RWPE2 (cell line): ENCODE measurements around the gene CNOT6L.

Experiments
- ATAC-seq: fragments of 200-7000 bp; cut with Tn5 transposase; 3 replicates; pipeline ENCODE4 v1.9.1; 2021; ENCODE audit warnings: low read depth
- DNase-seq: peaks from one replicate; pipeline ENCODE4 v3.0.0-alpha.2; 2020; ENCODE audit warnings: low spot score
- H3K27ac ChIP-seq: fragments of 450-650 bp; 2 replicates; pipeline ENCODE4 v1.5.1; 2017; ENCODE audit warnings: mild to moderate bottlenecking; ENCODE audit not compliant: poor library complexity, severe bottlenecking
- H3K27me3 ChIP-seq: fragments of 250-450 bp; sonication (Bioruptor Pico); 2 replicates; pipeline ENCODE4 v1.5.1; 2021; ENCODE audit warnings: mild to moderate bottlenecking, moderate library complexity; ENCODE audit not compliant: insufficient read depth, poor library complexity, severe bottlenecking
- H3K36me3 ChIP-seq: fragments of 250-450 bp; sonication (Bioruptor Pico); 2 replicates; pipeline ENCODE4 v1.5.1; 2020; ENCODE audit warnings: low read depth, mild to moderate bottlenecking, moderate library complexity
- H3K4me1 ChIP-seq: fragments of 250-450 bp; sonication (Bioruptor Pico); 2 replicates; pipeline ENCODE4 v1.5.1; 2021; ENCODE audit warnings: mild to moderate bottlenecking, moderate library complexity; ENCODE audit not compliant: insufficient read depth, poor library complexity, severe bottlenecking
- H3K4me3 ChIP-seq: fragments of 250-450 bp; sonication (Bioruptor Pico); 2 replicates; pipeline ENCODE4 v1.5.1; 2021; ENCODE audit warnings: mild to moderate bottlenecking, moderate library complexity; ENCODE audit not compliant: severe bottlenecking
- H3K9me3 ChIP-seq: fragments of 250-450 bp; sonication (Bioruptor Pico); 2 replicates; pipeline ENCODE4 v1.5.1; 2021; ENCODE audit warnings: mild to moderate bottlenecking, moderate library complexity; ENCODE audit not compliant: severe bottlenecking
- TF ChIP-seq, protein P1 (sequence below): fragments of 450-650 bp; IDR thresholded peaks from one replicate; pipeline ENCODE4 v1.5.1; 2017; ENCODE audit warnings: mild to moderate bottlenecking, moderate library complexity; ENCODE audit not compliant: poor library complexity, severe bottlenecking

CNOT6L gene

DNA sequence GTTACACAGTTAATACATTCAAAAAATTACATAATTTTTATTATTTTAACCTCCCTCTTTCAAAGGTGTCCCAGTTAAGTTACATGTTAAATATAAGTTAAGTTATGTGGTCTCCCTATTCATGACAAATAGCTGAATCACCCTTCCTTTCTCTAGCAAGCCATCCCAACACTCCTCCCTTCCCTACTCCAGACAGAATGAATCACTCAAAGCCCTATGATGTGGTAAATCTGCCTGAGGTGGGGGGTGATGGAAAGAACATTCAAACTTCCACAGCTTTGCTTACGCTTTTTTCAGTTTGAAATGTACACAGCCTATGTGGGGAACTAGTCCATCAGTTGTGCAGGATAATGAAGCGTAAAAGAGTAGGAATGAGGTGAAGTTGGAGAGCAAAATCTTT, 123.4 kb downstream of the CNOT6L start:
- ATAC-seq, result peak; percentile 94
- peaks cover 26% of the 10 kb centered on the region for H3K4me1 ChIP-seq
- H3K27me3 ChIP-seq, result no peaks in the 10 kb centered on the region
- no peak overlapping the region for H3K4me3 ChIP-seq
- peak overlapping the region; percentile 4 for H3K27ac ChIP-seq
- no peaks in the 10 kb centered on the region for H3K36me3 ChIP-seq
- DNase-seq, result no peak
- H3K9me3 ChIP-seq, result no peaks in the 10 kb centered on the region
- TF ChIP-seq, protein P1, sequence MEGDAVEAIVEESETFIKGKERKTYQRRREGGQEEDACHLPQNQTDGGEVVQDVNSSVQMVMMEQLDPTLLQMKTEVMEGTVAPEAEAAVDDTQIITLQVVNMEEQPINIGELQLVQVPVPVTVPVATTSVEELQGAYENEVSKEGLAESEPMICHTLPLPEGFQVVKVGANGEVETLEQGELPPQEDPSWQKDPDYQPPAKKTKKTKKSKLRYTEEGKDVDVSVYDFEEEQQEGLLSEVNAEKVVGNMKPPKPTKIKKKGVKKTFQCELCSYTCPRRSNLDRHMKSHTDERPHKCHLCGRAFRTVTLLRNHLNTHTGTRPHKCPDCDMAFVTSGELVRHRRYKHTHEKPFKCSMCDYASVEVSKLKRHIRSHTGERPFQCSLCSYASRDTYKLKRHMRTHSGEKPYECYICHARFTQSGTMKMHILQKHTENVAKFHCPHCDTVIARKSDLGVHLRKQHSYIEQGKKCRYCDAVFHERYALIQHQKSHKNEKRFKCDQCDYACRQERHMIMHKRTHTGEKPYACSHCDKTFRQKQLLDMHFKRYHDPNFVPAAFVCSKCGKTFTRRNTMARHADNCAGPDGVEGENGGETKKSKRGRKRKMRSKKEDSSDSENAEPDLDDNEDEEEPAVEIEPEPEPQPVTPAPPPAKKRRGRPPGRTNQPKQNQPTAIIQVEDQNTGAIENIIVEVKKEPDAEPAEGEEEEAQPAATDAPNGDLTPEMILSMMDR, result no peak

DNA sequence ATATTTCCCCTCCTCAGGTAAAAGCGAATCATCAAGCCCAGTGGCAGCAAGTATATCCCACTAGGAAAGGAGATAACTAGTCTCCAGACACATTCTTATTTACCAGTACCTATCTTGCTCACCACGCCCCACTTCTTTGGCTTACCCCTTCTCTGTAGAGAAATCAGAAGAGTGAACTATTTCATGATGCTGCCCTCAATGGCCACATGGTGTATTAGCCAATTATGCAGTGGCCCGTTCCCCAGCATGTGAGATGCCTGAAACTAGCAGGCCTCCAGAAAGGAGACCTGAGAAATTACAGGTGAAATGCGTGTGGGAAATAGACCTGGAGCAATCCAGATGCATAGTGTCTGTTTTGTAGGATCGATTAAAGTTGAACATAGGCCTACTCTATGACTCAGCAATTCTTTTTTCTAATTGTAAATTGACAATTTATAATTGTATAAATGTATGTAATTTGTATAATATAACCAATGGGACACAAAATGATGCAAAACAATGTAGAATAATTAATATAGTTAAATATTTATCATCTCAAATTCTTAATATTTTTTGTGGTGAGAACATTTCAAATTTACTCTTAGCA, 126.2 kb downstream of the CNOT6L start:
- peaks cover 13% of the 10 kb centered on the region for H3K4me1 ChIP-seq
- TF ChIP-seq, protein P1, result no peak
- no peaks in the 10 kb centered on the region for H3K36me3 ChIP-seq
- DNase-seq (no peak), ATAC-seq (no peak)
- H3K4me3 ChIP-seq, result no peak overlapping the region
- H3K27me3 ChIP-seq, result no peaks in the 10 kb centered on the region
- no peak overlapping the region for H3K27ac ChIP-seq
- H3K9me3 ChIP-seq, result no peaks in the 10 kb centered on the region

DNA sequence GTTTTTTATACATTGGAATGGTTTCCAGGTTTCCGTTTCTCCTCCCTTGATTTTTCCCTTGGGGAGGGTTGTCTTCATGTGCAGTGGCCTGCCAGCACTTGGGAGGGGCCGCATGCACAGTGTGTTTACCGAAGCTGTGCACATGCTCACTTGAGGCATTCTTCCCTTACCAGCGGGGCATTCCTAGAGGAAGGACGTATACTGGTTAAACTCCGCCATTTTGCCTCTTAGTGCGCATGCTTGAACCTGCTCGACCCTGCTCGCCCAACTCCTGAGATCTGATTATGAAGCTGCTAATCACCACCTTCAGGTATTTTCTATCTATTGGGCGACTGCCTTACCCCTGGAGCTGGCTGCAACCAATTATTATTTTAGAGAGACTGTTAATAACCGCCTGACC, 137.4 kb downstream of the CNOT6L start:
- TF ChIP-seq, protein P1, result no peak
- ATAC-seq (no peak), DNase-seq (no peak)
- no peaks in the 10 kb centered on the region for H3K4me1 ChIP-seq
- no peaks in the 10 kb centered on the region for H3K27me3 ChIP-seq
- H3K4me3 ChIP-seq, result no peak overlapping the region
- no peak overlapping the region for H3K27ac ChIP-seq
- no peaks in the 10 kb centered on the region for H3K9me3 ChIP-seq
- H3K36me3 ChIP-seq, result no peaks in the 10 kb centered on the region

DNA sequence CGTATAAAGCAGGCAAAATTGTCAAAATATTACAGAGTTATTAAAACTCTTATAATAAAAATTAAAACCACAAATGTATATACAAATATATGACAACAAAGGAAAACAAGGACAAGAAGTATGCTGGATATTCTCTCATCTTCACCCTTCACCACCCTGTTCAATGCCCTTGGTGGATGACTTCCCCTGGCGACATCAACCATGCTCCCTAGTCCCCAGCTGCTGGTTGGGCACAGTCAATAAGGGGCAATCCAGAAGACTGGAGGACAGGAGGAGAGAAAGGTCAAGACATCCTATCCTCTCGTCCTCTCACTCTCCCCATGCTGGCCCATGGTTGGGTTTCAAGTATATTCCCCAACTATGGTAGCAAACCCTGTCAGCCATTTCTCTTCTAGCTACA, 142.3 kb downstream of the CNOT6L start:
- TF ChIP-seq, protein P1, result no peak
- H3K36me3 ChIP-seq, result no peaks in the 10 kb centered on the region

DNA sequence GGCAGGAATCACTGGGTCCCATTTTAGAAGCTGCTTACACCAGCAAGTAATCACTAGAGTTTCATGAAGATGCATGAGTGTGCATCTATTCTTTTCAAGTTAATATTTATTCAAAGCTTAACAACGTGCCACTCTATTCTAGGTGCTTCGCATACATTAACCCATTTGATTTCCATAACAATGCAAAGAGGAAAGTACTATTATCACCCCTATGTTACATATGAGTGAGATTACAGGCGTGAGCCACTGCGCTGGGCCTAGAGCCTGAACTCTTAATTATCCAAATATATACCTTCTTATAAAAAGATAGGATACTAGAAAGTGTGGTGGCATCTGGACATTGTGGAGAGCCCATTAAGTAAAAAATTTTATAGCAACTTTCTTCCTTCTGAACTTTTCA, 148.1 kb downstream of the CNOT6L start:
- no peak for ATAC-seq
- H3K27ac ChIP-seq, result no peak overlapping the region
- no peaks in the 10 kb centered on the region for H3K36me3 ChIP-seq
- H3K9me3 ChIP-seq, result no peaks in the 10 kb centered on the region
- no peak for DNase-seq
- no peaks in the 10 kb centered on the region for H3K4me1 ChIP-seq
- no peak overlapping the region for H3K4me3 ChIP-seq
- TF ChIP-seq, protein P1, result no peak
- H3K27me3 ChIP-seq, result no peaks in the 10 kb centered on the region

More for the DNA sequence above, 142.3 kb downstream of the CNOT6L start:
- Histone ChIP-seq H3K9me3 (no peaks in the 10 kb centered on the region), H3K27me3 (no peaks in the 10 kb centered on the region), H3K27ac (no peak overlapping the region), H3K4me1 (no peaks in the 10 kb centered on the region), H3K4me3 (no peak overlapping the region)
- DNase-seq (no peak), ATAC-seq (no peak)
